NCI-H510A treated with DMSO at 0.1 percent for 48 hours (cell line): Measurements from ENCODE around the gene FAM170B.

Source experiments
- DNase-seq: peaks from one replicate; lab custom pipeline; 2025; lab: John Stamatoyannopoulos, UW

FAM170B gene

GRCh38 chr10:49169776-49170175, 36.0 kb upstream of the FAM170B start:
- DNase-seq, result no peak

- no peak for DNase-seq
Observed at GRCh38 chr10:49168831-49169500, 35.1 kb upstream of the FAM170B start.

- DNase-seq, result no peak
Observed at GRCh38 chr10:49168171-49168540, 34.3 kb upstream of the FAM170B start.

- no peak for DNase-seq
Observed at GRCh38 chr10:49167425-49168170, 33.8 kb upstream of the FAM170B start.

GRCh38 chr10:49166484-49167400, 32.9 kb upstream of the FAM170B start:
- DNase-seq, result peak; percentile 35

- no peak for DNase-seq
Observed at GRCh38 chr10:49165821-49166483, 32.1 kb upstream of the FAM170B start.

GRCh38 chr10:49165259-49165658, 31.4 kb upstream of the FAM170B start:
- DNase-seq, result no peak

GRCh38 chr10:49164559-49165188, 30.9 kb upstream of the FAM170B start:
- DNase-seq, result no peak

GRCh38 chr10:49163741-49164140, 29.9 kb upstream of the FAM170B start:
- no peak for DNase-seq

GRCh38 chr10:49162761-49163310, 29.0 kb upstream of the FAM170B start:
- no peak for DNase-seq

GRCh38 chr10:49162063-49162462, 28.2 kb upstream of the FAM170B start:
- DNase-seq, result no peak

GRCh38 chr10:49161411-49161997, 27.7 kb upstream of the FAM170B start:
- peak; percentile 6 for DNase-seq

GRCh38 chr10:49160814-49161213, 27.0 kb upstream of the FAM170B start:
- no peak for DNase-seq

- no peak for DNase-seq
Observed at GRCh38 chr10:49160110-49160509, 26.3 kb upstream of the FAM170B start.

GRCh38 chr10:49158915-49159314, 25.1 kb upstream of the FAM170B start:
- DNase-seq, result no peak

GRCh38 chr10:49158404-49158803, 24.6 kb upstream of the FAM170B start:
- DNase-seq, result no peak

GRCh38 chr10:49157229-49157628, 23.4 kb upstream of the FAM170B start:
- no peak for DNase-seq

- DNase-seq, result no peak
Observed at GRCh38 chr10:49154641-49155040, 20.8 kb upstream of the FAM170B start.

GRCh38 chr10:49153971-49154370, 20.1 kb upstream of the FAM170B start:
- DNase-seq, result no peak

- no peak for DNase-seq
Observed at GRCh38 chr10:49153115-49153514, 19.3 kb upstream of the FAM170B start.

- no peak for DNase-seq
Observed at GRCh38 chr10:49152663-49153062, 18.8 kb upstream of the FAM170B start.
